ENCODE measurements around the gene SLC35F1.

Gene SLC35F1

GRCh38 chr6:118333772-118334171 is 426.7 kb downstream of the SLC35F1 start:
- Histone ChIP-seq H3K79me2 (no peaks in the 10 kb centered on the region), H3K27me3 (ENCODE audit: control insufficient read depth, insufficient read depth, low read length) (no peaks in the 10 kb centered on the region), H3K9me3 (ENCODE audit: control insufficient read depth, low read length) (no peaks in the 10 kb centered on the region), H3K36me3 (ENCODE audit: control insufficient read depth, insufficient read depth, low read length) (no peaks in the 10 kb centered on the region), H3K4me3 (ENCODE audit: low read depth, low read length) (no peak overlapping the region), H3K9ac (no peak overlapping the region), H3K4me1 (no peaks in the 10 kb centered on the region), H3K27ac (no peak overlapping the region), H3K4me2 (ENCODE audit: low read length) (no peak overlapping the region), H2AFZ (no peak overlapping the region)
- no peak for TF ChIP-seq CTCF (IDR thresholded peaks at IDR 0.05)

GRCh38 chr6:118334634-118335033 is 427.6 kb downstream of the SLC35F1 start:
- no peaks in the 10 kb centered on the region for H3K36me3 ChIP-seq (ENCODE audit: control insufficient read depth, insufficient read depth, low read length)
- no peak overlapping the region for H3K4me3 ChIP-seq (ENCODE audit: low read depth, low read length)
- no peaks in the 10 kb centered on the region for H3K27me3 ChIP-seq (ENCODE audit: control insufficient read depth, insufficient read depth, low read length)
- H3K27ac ChIP-seq, result no peak overlapping the region
- H3K4me2 ChIP-seq (ENCODE audit: low read length), result no peak overlapping the region
- H2AFZ ChIP-seq, result no peak overlapping the region
- H3K9me3 ChIP-seq (ENCODE audit: control insufficient read depth, low read length), result no peaks in the 10 kb centered on the region
- no peak for TF ChIP-seq CTCF (IDR thresholded peaks at IDR 0.05)
- no peaks in the 10 kb centered on the region for H3K4me1 ChIP-seq
- no peaks in the 10 kb centered on the region for H3K79me2 ChIP-seq
- no peak overlapping the region for H3K9ac ChIP-seq

- TF ChIP-seq CTCF (IDR thresholded peaks at IDR 0.05), result no peak
Observed at GRCh38 chr6:118335325-118335816, 428.3 kb downstream of the SLC35F1 start.

GRCh38 chr6:118344014-118344670 is 437.1 kb downstream of the SLC35F1 start:
- Histone ChIP-seq H3K79me2 (no peaks in the 10 kb centered on the region), H3K27ac (no peak overlapping the region), H3K4me1 (no peaks in the 10 kb centered on the region), H2AFZ (no peak overlapping the region), H3K9ac (no peak overlapping the region), H3K4me3 (ENCODE audit: low read depth, low read length) (no peak overlapping the region), H3K9me3 (ENCODE audit: control insufficient read depth, low read length) (no peaks in the 10 kb centered on the region), H3K36me3 (ENCODE audit: control insufficient read depth, insufficient read depth, low read length) (no peaks in the 10 kb centered on the region), H3K4me2 (ENCODE audit: low read length) (no peak overlapping the region), H3K27me3 (ENCODE audit: control insufficient read depth, insufficient read depth, low read length) (no peaks in the 10 kb centered on the region)
- TF ChIP-seq CTCF (IDR thresholded peaks at IDR 0.05), result no peak

More at GRCh38 chr6:118335325-118335816, 428.3 kb downstream of the SLC35F1 start:
- no peaks in the 10 kb centered on the region for H3K27me3 ChIP-seq (ENCODE audit: control insufficient read depth, insufficient read depth, low read length)
- H3K36me3 ChIP-seq (ENCODE audit: control insufficient read depth, insufficient read depth, low read length), result no peaks in the 10 kb centered on the region
- no peak overlapping the region for H3K27ac ChIP-seq
- no peak overlapping the region for H3K4me3 ChIP-seq (ENCODE audit: low read depth, low read length)
- H3K79me2 ChIP-seq, result no peaks in the 10 kb centered on the region
- no peak overlapping the region for H3K4me2 ChIP-seq (ENCODE audit: low read length)
- no peak overlapping the region for H2AFZ ChIP-seq
- no peaks in the 10 kb centered on the region for H3K9me3 ChIP-seq (ENCODE audit: control insufficient read depth, low read length)
- H3K4me1 ChIP-seq, result no peaks in the 10 kb centered on the region
- no peak overlapping the region for H3K9ac ChIP-seq

- H3K4me3 ChIP-seq (ENCODE audit: low read depth, low read length), result no peak overlapping the region
- no peaks in the 10 kb centered on the region for H3K27me3 ChIP-seq (ENCODE audit: control insufficient read depth, insufficient read depth, low read length)
- H3K36me3 ChIP-seq (ENCODE audit: control insufficient read depth, insufficient read depth, low read length), result no peaks in the 10 kb centered on the region
- H3K27ac ChIP-seq, result no peak overlapping the region
- no peaks in the 10 kb centered on the region for H3K79me2 ChIP-seq
- no peaks in the 10 kb centered on the region for H3K4me1 ChIP-seq
- H3K9me3 ChIP-seq (ENCODE audit: control insufficient read depth, low read length), result no peaks in the 10 kb centered on the region
- no peak overlapping the region for H2AFZ ChIP-seq
- no peak overlapping the region for H3K4me2 ChIP-seq (ENCODE audit: low read length)
- H3K9ac ChIP-seq, result no peak overlapping the region
- TF ChIP-seq CTCF (IDR thresholded peaks at IDR 0.05), result no peak
Observed at GRCh38 chr6:118350881-118351430, 443.9 kb downstream of the SLC35F1 start.
